GM19468 (cell line): ENCODE data around the gene CARTPT.

Source experiments
- ATAC-seq: cut with Tn5 transposase; IDR thresholded peaks from one replicate; pipeline ENCODE4 v1.9.1; 2021; ENCODE audit warnings: mild to moderate bottlenecking, moderate library complexity, moderate number of reproducible peaks; ENCODE audit not compliant: unreplicated experiment; ENCODE audit errors: extremely low read depth

The CARTPT gene

DNA sequence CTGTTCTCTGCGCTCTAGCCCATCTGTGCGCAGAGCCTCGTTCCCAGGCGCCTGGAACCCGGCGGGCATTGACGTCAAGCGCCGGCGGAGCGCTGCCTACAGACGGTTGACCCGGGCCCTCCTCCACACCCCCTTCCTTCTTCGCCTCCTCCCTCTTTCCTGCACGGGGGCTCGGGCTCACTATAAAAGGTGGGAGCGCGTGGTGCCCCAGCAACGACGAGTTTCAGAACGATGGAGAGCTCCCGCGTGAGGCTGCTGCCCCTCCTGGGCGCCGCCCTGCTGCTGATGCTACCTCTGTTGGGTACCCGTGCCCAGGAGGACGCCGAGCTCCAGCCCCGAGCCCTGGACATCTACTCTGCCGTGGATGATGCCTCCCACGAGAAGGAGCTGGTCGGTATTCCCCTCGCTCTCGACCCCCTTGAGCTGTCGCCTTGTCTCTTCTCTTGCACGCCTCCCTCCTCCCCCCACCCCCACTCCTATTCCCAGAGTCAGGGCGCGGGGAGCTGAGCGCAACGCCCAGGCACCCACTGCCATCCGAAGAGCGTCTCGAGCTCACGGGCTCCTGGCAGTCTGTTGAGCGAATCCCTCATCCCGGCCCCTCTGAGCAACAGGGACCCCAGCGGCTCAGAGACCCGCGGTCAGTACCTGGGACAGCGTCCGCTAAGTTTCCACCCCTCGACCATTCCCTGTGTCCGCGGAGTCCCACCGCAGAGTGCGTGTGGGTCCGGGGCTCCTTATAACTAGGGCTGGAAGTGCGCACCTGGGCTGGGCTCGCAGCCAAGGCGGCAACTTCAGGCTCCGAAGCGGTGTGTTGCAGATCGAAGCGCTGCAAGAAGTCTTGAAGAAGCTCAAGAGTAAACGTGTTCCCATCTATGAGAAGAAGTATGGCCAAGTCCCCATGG, at the start of gene CARTPT:
TSS of gene CARTPT (plus strand) at position 213 of the 902 bp plus-strand sequence. CDS start at position 232, 19 bp downstream.
- ATAC-seq, result no peak

DNA sequence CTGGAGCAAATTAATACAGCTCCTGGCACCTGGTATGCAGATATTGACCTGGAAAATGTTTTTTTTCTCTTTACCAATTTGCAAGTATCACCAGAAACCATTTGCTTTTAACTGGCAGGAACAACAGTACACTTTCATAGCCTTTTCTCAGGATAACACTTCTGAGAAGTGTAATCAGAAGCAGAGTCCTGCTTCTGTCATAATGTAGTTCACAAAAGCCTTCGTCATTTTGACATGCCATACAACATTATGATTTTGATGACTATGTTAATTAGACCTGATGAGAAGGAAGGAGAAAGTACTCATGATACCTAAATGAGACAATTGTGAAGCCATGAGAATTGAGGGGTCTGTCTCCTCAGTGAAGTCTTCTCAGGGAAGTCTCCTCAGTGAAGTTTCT, 41.1 kb upstream of the CARTPT start:
- no peak for ATAC-seq

DNA sequence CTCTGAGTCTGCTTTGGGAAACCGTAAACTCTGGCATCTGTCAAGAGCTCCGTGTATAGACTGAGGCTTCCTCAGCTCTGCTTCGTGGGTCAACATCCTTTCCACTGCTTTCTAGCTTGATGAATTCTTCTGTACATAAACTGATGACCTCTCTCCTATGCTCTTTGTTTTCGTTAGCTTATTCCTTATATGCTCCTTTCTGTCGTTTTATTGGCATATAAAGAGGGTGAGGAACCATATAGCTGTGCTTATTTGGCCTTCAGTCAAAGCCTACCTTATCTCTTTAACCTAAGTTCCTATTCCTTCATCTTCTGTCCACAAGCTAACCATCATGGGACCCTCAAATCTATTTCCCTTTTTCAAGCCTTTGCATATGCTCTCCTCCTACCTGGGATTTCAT, 39.4 kb upstream of the CARTPT start:
- ATAC-seq, result no peak

DNA sequence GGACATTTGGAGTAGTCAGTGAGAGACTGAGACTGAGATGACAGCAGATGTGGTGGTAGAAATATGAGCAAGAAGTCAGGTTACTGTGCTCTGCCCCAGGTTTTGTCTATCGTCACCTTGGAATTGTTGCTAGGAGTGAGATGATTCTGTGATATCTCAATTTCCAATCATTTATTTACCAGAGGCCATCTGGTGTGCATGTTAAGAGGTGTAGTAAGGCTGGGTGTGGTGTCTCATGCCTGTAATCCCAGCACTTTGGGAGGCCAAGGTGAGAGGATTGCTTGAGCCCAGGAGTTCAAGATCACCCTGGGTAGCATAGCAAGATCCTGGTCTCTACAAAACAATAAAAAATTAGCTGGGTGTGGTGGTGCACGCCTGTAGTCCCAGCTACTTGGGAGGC, 38.6 kb upstream of the CARTPT start:
- no peak for ATAC-seq

DNA sequence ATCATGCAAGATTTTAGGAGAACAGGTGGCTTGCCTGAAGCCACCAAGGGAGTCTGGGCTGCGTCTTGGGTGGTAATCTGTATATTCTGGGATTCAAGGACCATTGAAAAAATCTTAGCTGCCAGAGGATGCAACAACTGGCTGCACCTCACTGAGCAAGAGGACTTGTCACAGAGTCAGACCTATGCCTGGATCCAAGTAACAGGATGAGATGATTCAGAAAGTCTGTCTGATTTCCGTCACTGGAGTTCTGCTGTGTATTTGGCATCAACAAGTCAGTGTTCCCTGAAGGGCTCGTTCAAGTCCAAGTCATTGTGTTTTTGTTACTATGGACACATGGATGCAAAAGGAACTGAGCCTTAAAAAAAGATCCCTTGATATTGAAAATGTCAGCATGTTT, 37.8 kb upstream of the CARTPT start:
- no peak for ATAC-seq

DNA sequence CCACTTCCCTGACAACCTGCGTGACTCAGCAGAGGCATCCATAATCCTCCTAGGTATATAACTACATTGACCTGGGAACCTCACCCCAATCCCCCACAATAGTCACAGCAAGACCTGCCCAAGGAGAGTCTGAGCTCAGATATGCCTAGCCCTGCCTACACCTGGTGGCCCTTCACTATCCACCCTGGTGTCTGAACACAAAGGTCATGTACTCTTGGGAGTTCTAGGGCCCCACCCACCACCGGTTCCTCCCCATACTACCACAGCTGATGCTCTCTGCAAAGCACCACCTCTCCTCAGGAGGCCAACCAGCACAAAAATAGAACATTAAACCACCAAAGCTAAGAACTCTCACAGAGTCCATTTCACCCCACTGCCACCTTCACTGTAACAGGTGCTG, 34.8 kb upstream of the CARTPT start:
- ATAC-seq, result no peak

DNA sequence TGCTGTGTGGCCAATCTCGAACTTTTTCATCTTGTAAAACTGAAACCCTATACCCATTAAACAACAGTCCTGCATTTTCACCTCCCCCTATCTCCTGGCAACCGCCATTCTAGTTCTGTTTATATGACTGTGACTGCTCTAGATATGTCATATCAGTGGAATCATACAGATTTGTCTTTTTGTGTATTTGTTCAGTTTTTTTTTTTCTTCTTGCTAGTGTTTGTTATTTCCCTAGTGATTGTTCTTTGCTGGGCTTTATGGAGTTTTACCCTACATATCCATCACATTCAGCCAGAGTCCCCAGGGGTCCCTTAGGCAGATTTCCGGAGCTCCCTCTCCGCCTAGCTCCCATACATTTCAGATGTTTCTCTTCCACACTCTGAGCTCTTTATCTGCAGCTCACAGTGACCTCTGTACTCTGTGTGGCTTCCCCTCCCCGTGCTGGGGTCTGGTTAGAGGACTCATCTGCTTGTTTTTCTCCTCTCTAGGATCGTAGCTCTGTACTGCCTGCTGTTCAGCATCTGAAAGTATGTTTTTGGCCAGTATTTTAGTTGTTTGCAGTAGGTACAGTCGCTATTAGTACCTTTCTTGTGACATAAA, 25.1 kb upstream of the CARTPT start:
- ATAC-seq, result no peak

DNA sequence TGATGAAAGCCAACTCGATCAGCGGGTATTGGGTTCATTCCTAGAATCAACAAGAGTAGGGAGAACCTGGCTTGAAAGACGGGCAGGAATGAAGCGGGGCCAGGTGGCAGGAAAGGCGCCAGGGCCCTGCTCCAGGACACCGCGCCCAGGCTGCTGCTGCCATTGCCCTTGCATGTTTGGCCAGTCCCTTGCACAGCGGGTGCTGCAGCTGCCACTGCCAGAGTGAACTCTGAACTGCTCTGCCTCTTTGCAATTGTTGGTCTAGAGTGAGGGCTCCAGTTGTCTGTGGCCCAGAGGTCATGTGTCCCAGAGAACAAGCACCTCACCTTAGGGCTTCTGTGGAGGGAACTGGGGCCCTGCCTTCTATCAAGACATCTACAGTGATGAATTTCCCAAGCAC, 24.0 kb upstream of the CARTPT start:
- ATAC-seq, result no peak

DNA sequence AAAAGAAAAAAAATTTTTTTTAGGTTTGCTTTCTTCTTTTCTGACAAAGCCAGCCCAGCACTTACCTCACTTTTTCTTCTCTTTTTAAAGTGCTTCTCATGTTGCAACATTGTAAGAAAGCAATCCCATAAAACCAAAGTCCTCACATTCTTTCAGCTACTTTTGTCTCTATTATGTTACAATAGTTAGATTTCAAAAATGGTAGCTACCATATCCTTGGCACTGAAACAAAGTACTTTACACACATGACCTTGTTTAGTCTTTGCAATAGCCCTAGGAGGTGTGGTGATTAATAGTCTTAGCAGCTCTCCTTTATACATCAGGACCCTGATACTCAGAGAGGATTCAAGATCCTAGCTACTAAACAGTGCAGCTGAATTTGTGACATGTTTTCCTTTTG, 23.5 kb upstream of the CARTPT start:
- no peak for ATAC-seq

DNA sequence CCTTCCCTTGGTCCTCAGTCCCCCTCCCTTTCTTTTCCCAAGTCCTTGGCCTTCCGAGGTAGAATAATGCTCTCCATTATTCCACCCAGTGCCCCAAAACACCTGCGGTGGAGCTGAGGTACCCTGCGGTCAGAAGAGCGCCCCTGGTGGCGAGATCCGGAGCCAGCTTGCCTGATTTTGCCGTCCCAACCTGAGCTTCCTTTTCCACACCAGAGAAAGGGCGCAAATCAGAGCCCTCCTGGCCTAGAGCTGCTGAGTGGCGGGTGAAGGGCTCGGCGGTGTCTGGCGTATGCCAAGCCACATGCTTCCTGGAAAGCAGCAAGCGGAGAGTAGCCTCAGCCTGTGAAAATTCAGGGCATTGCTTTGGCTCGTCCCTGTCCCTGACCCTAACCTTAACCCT, 21.1 kb upstream of the CARTPT start:
- ATAC-seq, result no peak

DNA sequence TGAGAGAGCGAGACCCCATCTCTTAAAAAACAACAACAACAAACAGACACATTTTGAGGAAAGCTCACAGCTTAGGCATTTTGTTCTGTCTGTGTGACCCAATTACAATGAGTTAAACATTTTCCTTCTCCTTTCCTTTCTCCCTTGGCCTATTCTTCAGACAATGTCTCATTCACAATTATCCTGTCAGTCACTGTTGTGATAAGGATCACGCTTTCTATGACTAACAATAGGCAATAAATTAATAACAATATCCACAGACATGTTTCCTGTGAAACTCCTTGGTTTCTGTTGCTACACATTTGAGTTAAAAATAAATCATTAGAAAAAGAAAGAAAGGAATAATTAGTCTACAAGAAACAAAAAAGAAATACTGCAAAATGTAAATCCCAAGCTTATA, 19.8 kb upstream of the CARTPT start:
- ATAC-seq, result no peak

DNA sequence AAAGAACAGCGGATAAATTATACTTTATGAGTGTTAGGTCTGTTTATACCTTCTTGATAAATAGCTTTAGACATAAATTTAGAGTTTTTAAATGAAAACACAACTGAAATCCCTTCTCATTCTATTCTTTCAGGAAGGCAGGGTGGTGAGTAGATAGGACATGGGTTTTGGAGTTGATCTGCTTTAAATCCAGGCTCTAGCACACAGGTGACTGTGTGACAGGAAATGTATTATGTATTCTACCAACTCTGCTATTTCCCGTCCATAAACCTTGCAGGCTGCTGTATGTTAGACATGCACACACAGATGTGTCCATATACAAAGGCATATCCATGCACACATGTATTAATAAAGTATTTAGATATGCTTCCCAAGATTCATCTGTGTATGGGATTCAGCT, 19.3 kb upstream of the CARTPT start:
- ATAC-seq, result no peak

DNA sequence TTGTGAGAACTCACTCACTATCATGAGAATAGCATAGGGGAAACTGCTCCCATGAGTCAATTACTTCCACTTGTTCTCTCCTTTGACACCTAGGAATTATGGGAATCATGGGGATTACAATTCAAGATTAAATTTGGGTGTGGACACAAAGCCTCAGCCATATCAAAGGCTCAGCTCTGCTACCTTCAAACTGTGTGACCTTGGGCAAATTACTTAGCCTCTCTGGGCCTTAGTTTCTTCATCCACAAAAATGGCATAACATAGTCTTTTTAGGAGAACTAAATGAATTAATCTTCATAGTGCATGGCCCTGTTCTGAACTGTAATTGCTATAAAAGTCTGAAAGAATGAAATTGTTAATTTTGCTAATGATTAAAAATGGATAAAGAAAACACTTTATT, 18.3 kb upstream of the CARTPT start:
- ATAC-seq, result no peak

DNA sequence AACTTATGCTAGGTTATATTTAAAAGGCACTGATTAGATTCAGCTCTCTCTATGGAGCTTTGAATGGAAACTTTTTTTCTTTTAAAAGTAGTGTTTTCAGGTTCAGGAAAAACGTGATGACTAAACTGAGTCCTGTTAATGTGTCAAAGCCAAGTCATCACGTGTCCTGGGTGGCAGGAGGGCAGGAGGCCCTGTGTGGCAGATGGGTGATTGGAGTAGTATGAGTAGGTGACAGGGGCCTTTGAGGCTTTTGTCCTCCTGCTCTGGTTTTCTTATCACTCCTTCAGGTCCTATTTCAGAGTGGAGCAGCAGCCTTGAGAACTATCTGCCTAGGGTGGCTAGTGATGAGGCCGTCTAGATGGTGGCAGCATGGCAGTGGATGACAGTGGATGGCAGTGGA, 17.7 kb upstream of the CARTPT start:
- no peak for ATAC-seq

DNA sequence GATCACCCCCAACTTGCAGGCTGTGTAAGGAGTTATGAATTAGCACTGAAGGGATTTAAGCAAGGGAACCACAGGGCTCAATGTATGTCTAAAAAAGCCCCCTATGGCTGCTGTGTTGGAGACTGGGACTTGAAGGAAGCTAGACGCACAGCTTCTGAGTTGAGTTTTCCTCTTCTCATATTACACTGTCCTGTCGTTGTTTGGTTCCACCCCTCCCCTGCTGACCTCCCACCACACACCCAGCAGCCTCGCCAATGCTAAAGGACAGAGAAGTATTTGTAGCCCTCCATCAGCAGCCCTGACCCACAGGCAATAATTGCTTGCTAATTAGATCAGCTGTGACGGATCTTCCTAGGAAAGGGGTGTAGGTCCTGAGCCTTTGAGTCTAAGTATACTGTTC, 15.1 kb upstream of the CARTPT start:
- no peak for ATAC-seq

DNA sequence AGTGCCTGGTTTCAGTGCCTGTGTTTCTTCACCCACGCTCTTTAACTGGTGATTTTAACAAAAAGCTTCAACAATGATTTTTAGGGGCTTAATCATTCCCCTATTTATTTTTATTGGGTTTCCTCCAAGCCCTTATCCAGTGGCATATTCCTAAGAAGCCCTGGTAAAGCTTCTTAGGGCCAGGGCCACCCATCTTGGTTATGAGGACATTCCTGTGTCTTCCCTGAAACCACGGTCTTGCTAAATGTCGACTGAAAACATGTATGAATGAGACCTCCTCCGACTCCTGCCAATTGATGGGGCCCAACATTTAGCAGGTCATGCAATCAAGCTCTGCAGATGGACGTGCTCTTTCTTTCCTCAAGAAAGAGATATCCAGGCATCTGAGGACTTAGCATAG, 13.7 kb upstream of the CARTPT start:
- ATAC-seq, result no peak

DNA sequence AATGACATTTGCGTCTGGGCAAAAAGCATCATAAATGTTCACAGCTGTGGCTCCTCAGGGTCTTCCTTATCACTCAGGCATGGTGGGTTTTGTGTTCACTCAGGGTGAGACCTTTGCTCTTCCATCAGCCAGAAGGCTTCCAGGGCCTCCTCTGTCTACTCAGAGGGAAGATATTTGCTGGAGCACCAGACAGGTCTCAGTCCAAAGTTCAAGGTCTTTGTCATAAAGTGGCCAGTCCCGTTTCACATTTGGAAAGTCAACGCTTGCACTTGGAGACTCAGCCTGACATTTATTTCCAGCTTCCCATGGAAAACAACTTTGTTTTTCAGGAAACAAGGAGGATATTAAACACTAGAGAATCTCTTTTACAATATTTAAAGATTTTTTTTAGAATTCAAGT, 12.2 kb upstream of the CARTPT start:
- no peak for ATAC-seq

DNA sequence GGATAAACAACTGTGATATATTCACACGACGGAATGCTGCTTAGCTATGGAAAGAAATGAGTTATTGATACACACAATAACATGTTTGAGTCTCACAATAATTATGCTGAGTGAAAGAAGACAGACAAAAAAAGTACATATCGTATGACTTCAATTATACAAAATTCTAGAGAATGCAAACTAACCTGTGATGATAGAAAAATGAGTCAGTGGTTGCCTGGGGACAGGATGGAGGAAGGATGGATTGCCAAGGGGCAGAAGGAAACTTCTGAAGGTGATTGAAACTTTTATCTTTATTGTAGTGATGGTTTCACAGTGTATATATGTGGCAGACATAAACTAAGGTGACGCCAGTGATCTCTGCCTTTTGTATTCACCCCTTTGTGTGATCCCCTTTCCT, 7.5 kb upstream of the CARTPT start:
- no peak for ATAC-seq

DNA sequence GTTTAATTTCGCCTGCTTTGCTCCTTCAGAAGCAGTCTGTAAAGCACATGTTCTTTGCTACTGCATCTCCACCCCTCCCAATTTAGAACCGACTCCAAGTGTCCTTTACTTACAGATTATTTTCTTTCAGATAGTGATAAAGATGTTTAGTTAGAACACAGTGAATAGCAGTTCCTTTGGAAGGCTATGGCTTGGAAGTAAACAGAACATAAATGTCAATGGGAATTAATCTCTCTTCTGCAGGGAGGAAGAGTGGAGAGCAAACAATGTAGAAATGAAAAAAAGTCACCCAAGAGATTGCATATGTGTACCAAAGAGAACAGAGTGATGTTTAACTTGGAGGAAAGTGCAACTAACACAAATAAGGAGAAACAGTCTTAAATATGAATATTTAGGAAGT, 4.2 kb upstream of the CARTPT start:
- ATAC-seq, result no peak

DNA sequence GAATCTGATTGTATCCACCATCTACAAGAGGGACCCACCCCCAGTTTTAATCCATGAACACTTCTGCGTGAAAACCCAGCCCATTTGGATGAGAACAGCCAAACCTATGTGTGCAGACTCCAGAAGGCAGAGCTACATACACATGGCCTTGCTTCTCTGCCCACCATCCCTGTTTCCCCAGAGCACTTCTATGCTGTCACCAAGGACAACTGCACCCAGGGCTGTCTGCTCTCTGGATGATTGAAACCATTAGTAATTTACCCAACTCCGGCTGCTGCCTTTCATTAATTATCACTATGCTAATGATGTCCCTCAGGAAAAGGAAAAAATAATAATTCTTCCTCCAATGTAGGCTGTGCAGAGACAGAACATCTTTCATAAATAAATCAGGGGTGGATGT, 8.9 kb downstream of the CARTPT start:
- ATAC-seq, result no peak

DNA sequence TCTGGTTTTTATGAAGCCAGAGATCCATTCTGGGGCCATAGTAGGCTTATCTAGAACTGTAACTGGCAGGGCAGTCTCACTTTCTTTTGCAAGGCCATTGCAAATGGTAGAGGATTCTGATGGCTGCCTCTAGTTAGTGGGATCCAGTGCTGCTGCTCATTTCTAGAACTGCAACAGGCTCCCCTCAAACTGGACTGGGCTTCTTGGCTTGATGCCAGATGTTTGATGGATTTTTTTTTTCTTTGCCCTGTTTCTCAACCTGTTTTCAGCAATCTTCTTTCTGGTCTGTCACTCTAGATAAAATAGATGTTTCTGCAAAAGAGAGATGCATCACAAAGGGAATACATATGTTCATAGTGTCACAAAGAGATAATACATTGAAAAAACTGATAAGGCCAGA, 11.9 kb downstream of the CARTPT start:
- ATAC-seq, result no peak

DNA sequence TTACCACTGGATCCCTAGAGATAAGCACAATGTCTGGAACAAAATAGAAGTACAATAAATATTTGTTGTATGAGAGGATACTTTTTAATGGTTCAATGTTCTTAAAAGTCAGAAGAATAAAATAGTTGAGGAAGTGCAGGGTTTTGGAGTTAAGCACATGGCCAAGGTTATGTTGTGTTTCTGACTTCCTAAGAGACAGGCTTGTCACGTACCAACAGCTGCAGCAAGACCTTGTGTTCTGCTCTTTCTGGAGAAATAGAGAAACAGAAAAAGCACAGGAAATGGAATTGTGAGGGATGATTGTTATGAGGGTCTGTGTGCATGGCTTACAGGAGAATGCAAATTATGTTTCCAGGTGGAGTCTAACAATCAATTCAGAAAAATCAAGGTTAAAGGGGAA, 12.9 kb downstream of the CARTPT start:
- ATAC-seq, result no peak
